DMS153 treated with DMSO at 0.1 percent for 48 hours (cell line): ENCODE measurements around the gene SORBS1.

ENCODE experiments used
- DNase-seq: peaks from one replicate; lab custom pipeline; 2025; ENCODE audit not compliant: unreplicated experiment; lab: John Stamatoyannopoulos, UW

Gene SORBS1

DNA sequence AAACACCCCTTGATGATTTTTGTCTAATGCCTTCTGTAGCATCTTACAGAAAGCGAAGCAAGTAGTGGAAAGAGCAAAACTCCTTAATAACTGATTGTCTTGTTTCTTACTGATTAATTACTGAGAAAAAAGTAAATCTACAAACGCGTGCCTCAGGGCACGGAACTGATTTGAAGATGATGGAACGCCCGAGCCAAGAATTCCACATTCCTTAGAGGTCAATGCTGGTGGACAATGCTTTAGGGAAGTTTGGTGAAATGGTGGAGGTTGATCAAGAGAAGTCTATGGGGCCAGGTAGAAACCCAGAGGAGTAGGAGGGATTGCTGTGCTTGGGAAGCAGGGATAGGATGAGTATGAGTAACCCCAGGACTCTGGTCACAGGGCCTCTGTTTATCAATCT, 5.0 kb upstream of the SORBS1 start:
- no peak for DNase-seq

- no peak for DNase-seq
Observed at GRCh38 chr10:95565336-95565735, 4.2 kb upstream of the SORBS1 start.

GRCh38 chr10:95564291-95564690, 3.1 kb upstream of the SORBS1 start:
- no peak for DNase-seq

GRCh38 chr10:95562341-95562965, 1.3 kb upstream of the SORBS1 start:
- no peak for DNase-seq

DNA sequence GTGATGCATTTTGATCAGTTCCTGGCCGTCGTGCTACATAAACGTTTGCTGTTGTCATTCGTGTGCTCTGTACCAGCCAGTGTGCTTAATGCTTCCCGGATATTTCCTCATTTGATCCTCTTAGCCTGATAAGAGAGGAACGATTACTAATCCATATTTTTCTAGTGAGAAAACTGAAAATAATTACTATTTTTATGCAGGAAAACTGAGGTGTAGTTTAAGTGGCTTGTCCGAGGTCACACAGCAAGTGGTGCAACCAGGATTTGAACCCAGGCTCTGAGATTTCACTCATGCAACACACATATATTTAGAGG, 650 bp upstream of the SORBS1 start:
- no peak for DNase-seq

DNA sequence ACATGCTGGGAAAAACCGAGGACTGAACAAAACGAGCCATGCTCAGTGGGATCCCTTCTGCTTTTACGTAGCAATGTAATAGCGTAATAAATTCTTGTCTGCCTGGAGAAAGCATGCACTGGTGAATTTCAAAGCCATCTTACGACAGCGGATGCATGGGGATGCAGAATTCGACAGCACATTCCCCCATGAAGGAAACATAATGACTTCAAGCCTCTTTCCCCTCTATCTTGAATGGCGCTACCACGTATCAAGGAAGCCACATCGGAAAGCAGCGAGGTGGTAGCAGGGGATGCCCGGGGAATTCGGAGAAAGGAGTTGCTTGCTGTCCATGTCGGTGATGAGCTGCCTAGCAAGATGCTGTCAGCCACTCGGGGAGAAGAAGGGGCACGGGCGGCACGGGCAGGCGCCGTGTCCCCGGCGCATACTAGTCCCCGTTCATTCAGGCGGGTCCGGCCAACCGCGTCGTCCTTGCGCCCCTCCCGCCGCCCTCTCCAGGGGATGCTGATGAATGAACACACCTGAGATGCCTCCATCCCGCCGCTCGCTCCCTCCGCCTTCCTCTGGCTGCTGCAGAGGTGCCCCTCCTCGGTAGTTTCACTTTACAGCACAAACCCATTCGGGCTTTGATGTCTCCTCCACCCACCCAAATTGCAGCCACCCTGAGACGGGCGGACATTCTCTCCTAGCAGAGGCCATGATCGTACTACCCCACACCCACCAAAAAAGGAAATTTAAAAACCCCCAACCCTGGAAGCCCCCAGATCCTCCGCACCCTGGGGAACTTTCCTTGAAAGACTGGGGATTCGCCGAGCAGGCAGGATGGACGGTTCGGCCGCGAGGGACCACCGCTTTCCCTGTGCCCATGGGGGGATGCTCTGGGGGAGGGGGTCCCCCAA, 644 bp downstream of the SORBS1 start:
- peak; percentile 30 for DNase-seq

- DNase-seq = no peak
Observed at GRCh38 chr10:95559896-95560277, 1.3 kb downstream of the SORBS1 start.

DNA sequence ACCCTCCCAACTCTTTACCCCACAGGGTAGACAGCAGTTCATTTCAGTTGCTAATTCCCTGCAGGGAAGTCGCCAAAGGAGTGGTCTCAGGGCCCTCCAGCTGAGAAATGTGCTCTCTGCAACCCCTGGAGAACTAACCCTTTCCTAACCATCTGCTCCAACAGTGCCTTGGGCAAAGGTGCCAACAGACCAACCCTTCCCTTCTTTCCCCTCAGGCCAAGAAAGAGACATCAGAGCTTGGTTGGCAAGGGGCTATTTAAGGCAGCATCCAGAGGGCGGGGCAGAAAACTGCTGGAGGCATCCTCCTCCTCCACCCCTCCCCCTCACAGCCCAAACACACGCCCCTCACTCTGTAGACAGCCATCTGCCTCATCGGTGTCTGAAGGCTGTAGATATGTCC, 1.7 kb downstream of the SORBS1 start:
- DNase-seq = no peak

DNA sequence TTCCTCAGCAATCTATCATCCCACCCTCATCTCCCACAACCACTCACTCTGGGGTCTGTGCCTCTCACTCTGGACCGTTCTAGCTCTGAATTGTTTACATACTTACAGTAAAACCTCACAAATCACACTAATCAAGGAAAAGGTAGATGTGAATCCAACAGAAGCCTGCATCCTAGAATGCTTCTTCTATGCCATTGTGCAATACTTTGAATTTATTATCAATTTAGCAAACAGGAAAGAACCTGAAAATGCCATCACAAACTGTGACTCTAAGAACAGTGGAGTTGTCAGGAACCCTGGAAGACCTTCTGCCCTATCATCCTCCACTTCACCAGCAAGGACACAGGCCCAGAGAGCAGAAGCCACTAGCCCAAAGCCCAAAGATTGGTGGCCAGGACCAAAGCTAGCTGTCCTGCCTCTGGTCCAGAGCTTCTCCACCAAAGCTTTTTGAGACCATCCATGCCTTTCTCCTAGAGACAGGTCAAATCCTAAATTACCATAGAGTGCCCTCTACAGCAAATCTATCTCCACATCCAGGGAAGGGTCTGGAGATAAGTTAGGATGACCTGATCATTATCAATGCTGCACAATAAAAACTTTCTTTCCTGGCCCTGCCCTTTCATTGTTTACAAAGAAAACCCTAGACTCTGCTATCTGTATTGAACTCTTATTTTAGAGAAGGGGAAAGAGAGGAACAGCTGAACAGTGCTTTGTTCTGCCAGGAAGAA, 2.4 kb downstream of the SORBS1 start:
- no peak for DNase-seq

- no peak for DNase-seq
Observed at GRCh38 chr10:95556994-95557767, 4.0 kb downstream of the SORBS1 start.

DNA sequence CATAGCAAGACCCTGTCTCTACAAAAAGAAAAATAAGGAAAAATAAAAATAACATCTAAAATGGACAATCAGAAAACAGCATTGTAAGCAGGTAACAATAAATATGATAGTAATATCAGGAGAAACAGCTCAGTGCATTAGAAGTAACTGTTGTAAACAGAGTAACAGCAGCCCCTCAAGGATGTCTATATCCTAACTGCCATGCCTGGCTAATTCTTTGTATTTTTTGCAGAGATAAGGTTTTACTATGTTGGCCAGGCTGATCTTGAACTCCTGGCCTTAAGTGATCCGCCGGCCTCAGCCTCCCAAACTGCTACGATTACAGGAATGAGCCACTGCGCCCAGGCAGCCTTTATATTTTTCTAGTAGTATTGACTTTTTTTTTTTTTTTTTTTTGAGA, 7.5 kb downstream of the SORBS1 start:
- no peak for DNase-seq

DNA sequence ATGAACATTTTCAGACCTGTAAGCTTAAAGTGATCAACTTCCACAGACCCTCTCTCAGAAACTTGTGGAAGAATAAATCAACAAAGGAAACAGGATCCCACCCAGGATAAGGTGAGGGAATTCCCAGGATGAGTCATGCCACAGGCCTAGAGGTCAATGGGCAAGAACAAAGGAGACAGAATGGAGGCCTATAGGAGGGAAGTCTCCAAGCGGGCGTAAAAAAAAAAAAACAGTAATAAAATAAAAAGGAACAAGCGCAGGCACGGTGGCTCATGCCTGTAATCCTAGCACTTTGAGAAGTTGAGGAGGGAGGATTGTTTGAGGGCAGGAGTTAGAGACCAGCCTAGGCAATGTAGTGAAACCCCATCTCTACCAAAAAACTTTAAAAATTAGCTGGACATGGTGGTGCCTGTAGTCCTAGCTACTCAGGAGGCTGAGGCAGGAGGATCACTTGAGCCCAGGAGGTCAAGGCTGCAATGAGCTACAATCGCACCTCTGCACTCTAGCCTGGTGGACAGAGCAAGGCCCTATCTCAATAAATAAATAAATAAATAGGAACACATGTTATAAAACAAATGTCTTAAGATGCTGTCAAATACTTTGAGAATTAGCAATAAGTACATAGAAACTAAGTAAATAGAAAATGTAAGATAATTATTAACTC, 8.4 kb downstream of the SORBS1 start:
- no peak for DNase-seq

GRCh38 chr10:95550073-95550672, 11.0 kb downstream of the SORBS1 start:
- DNase-seq = no peak

DNA sequence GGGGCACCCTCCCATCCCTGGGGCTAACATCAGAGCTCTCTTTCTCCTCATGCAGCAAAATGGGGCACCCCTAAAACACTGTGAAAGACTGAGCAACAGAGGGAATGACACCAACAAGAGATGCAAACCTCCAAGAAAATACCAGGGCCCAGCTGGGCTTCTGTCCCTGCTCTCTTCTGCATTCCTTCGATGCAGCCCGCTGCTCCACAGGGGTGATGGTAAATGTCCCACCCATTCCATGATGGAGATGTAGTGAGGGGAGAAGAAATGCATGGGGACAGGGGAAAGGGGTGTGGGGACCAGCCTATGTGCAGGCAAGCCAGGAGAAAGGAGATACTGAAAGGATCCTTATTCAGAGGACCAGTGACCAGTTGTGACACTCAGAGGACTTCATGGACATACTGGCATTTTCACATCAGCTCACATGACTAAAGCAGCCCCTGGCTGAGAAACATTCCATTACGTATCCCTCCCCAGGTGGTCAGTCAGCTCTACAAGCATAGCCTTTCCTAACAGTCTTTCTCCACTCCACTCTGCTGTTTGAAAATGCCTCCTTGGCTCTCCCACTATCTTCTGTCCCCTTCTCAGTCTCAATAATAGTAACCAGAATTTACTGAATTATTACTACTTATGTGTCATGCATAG, 13.3 kb downstream of the SORBS1 start:
- DNase-seq = no peak

- DNase-seq = no peak
Observed at GRCh38 chr10:95547197-95547596, 14.0 kb downstream of the SORBS1 start.

DNA sequence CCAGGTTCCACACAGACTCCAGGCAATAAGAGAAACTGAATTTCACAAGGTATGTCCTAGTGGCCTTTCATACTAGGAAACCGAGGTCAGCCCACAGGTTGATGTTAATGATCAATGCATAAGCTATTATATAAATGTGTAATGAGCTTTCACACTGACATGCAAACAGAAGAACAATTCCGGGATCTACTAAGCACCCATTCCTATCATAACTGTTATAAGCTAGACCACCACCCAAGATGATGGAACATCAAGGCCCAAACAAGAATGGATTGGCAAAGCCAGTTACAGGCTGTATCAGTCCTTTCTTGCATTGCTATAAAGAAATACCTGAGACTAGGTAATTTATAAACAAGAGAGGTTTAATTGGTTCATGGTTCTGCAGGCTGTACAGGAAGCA, 15.2 kb downstream of the SORBS1 start:
- DNase-seq = no peak

- no peak for DNase-seq
Observed at GRCh38 chr10:95544783-95545500, 16.2 kb downstream of the SORBS1 start.

- no peak for DNase-seq
Observed at GRCh38 chr10:95543459-95543858, 17.7 kb downstream of the SORBS1 start.

DNA sequence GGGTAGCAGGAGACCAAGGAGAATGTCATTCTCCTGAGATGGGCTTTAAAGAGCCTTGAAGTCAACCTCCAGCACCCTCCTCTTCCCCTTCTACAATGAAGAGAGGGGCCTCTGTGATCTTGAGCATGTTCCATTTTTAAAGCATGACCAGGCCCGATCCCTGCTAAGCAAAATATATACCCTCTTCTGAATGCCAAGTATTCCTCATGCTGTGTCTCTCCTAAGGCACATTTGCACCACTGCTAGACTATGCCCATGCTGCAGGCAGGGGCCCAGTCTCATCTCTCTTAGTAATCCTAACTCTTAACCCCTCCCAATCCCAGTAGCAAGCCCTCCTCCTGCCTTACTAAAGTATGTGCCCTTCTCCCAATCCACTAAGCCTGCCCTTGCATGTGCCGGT, 18.4 kb downstream of the SORBS1 start:
- no peak for DNase-seq
